Measurements from ENCODE around the gene PIP5K1A.

Gene PIP5K1A

GRCh38 chr1:151237678-151238466 lies 39.5 kb downstream of the PIP5K1A start:
- no peaks in the 10 kb centered on the region for H3K27me3 ChIP-seq (ENCODE audit: control insufficient read depth, insufficient read depth, low read length)
- no peaks in the 10 kb centered on the region for H3K9me3 ChIP-seq (ENCODE audit: control insufficient read depth, insufficient read depth, low read length)
- H3K4me1 ChIP-seq (ENCODE audit: control insufficient read depth, insufficient read depth, low read length), result no peaks in the 10 kb centered on the region
- peaks cover 67% of the 10 kb centered on the region for H3K36me3 ChIP-seq (ENCODE audit: control insufficient read depth, insufficient read depth, low read length)
- H3K9ac ChIP-seq (ENCODE audit: low read depth, low read length), result no peak overlapping the region
- H3K4me3 ChIP-seq (ENCODE audit: low read depth, low read length), result no peak overlapping the region

- H3K36me3 ChIP-seq (ENCODE audit: control insufficient read depth, insufficient read depth, low read length), result peaks cover 72% of the 10 kb centered on the region
- H3K4me3 ChIP-seq (ENCODE audit: low read depth, low read length), result no peak overlapping the region
- H3K27me3 ChIP-seq (ENCODE audit: control insufficient read depth, insufficient read depth, low read length), result no peaks in the 10 kb centered on the region
- H3K9me3 ChIP-seq (ENCODE audit: control insufficient read depth, insufficient read depth, low read length), result no peaks in the 10 kb centered on the region
- no peak overlapping the region for H3K9ac ChIP-seq (ENCODE audit: low read depth, low read length)
- H3K4me1 ChIP-seq (ENCODE audit: control insufficient read depth, insufficient read depth, low read length), result no peaks in the 10 kb centered on the region
Observed at GRCh38 chr1:151238467-151238739, 40.1 kb downstream of the PIP5K1A start.

GRCh38 chr1:151242442-151242841 lies 44.1 kb downstream of the PIP5K1A start:
- no peak overlapping the region for H3K9ac ChIP-seq (ENCODE audit: low read depth, low read length)
- no peaks in the 10 kb centered on the region for H3K9me3 ChIP-seq (ENCODE audit: control insufficient read depth, insufficient read depth, low read length)
- no peaks in the 10 kb centered on the region for H3K4me1 ChIP-seq (ENCODE audit: control insufficient read depth, insufficient read depth, low read length)
- peaks cover 57% of the 10 kb centered on the region for H3K36me3 ChIP-seq (ENCODE audit: control insufficient read depth, insufficient read depth, low read length)
- H3K27me3 ChIP-seq (ENCODE audit: control insufficient read depth, insufficient read depth, low read length), result no peaks in the 10 kb centered on the region
- H3K4me3 ChIP-seq (ENCODE audit: low read depth, low read length), result no peak overlapping the region

GRCh38 chr1:151243683-151244216 lies 45.4 kb downstream of the PIP5K1A start:
- Histone ChIP-seq H3K9ac (ENCODE audit: low read depth, low read length) (no peak overlapping the region), H3K36me3 (ENCODE audit: control insufficient read depth, insufficient read depth, low read length) (peaks cover 53% of the 10 kb centered on the region), H3K9me3 (ENCODE audit: control insufficient read depth, insufficient read depth, low read length) (no peaks in the 10 kb centered on the region), H3K4me3 (ENCODE audit: low read depth, low read length) (no peak overlapping the region), H3K4me1 (ENCODE audit: control insufficient read depth, insufficient read depth, low read length) (no peaks in the 10 kb centered on the region), H3K27me3 (ENCODE audit: control insufficient read depth, insufficient read depth, low read length) (no peaks in the 10 kb centered on the region)

GRCh38 chr1:151246786-151247185 lies 48.4 kb downstream of the PIP5K1A start:
- no peak overlapping the region for H3K4me3 ChIP-seq (ENCODE audit: low read depth, low read length)
- H3K36me3 ChIP-seq (ENCODE audit: control insufficient read depth, insufficient read depth, low read length), result peaks cover 41% of the 10 kb centered on the region
- H3K4me1 ChIP-seq (ENCODE audit: control insufficient read depth, insufficient read depth, low read length), result no peaks in the 10 kb centered on the region
- H3K9me3 ChIP-seq (ENCODE audit: control insufficient read depth, insufficient read depth, low read length), result no peaks in the 10 kb centered on the region
- H3K9ac ChIP-seq (ENCODE audit: low read depth, low read length), result no peak overlapping the region
- no peaks in the 10 kb centered on the region for H3K27me3 ChIP-seq (ENCODE audit: control insufficient read depth, insufficient read depth, low read length)

GRCh38 chr1:151251656-151252470 lies 53.5 kb downstream of the PIP5K1A start:
- no peak overlapping the region for H3K4me3 ChIP-seq (ENCODE audit: low read depth, low read length)
- no peaks in the 10 kb centered on the region for H3K9me3 ChIP-seq (ENCODE audit: control insufficient read depth, insufficient read depth, low read length)
- no peak overlapping the region for H3K9ac ChIP-seq (ENCODE audit: low read depth, low read length)
- H3K4me1 ChIP-seq (ENCODE audit: control insufficient read depth, insufficient read depth, low read length), result no peaks in the 10 kb centered on the region
- no peaks in the 10 kb centered on the region for H3K27me3 ChIP-seq (ENCODE audit: control insufficient read depth, insufficient read depth, low read length)
- peaks cover 11% of the 10 kb centered on the region for H3K36me3 ChIP-seq (ENCODE audit: control insufficient read depth, insufficient read depth, low read length)

GRCh38 chr1:151254217-151255213 lies 56.2 kb downstream of the PIP5K1A start, which contains the start of gene PSMD4:
Gene PSMD4, plus strand, starts transcription at chr1:151254734. Its CDS starts 49 bp downstream, at chr1:151254783.
- Histone ChIP-seq H3K27me3 (ENCODE audit: control insufficient read depth, insufficient read depth, low read length) (no peaks in the 10 kb centered on the region), H3K9me3 (ENCODE audit: control insufficient read depth, insufficient read depth, low read length) (no peaks in the 10 kb centered on the region), H3K4me1 (ENCODE audit: control insufficient read depth, insufficient read depth, low read length) (no peaks in the 10 kb centered on the region), H3K9ac (ENCODE audit: low read depth, low read length) (peak within 1 kb of the TSS; percentile 96), H3K36me3 (ENCODE audit: control insufficient read depth, insufficient read depth, low read length) (peaks cover 2% of the 10 kb centered on the region), H3K4me3 (ENCODE audit: low read depth, low read length) (peak within 1 kb of the TSS; percentile 93)

GRCh38 chr1:151255381-151255780 lies 57.0 kb downstream of the PIP5K1A start:
- Histone ChIP-seq H3K4me3 (ENCODE audit: low read depth, low read length) (peak overlapping the region; percentile 93), H3K4me1 (ENCODE audit: control insufficient read depth, insufficient read depth, low read length) (no peaks in the 10 kb centered on the region), H3K36me3 (ENCODE audit: control insufficient read depth, insufficient read depth, low read length) (no peaks in the 10 kb centered on the region), H3K9me3 (ENCODE audit: control insufficient read depth, insufficient read depth, low read length) (no peaks in the 10 kb centered on the region), H3K9ac (ENCODE audit: low read depth, low read length) (peak overlapping the region; percentile 96), H3K27me3 (ENCODE audit: control insufficient read depth, insufficient read depth, low read length) (no peaks in the 10 kb centered on the region)

GRCh38 chr1:151259351-151259750 lies 61.0 kb downstream of the PIP5K1A start:
- Histone ChIP-seq H3K9ac (ENCODE audit: low read depth, low read length) (no peak overlapping the region), H3K27me3 (ENCODE audit: control insufficient read depth, insufficient read depth, low read length) (no peaks in the 10 kb centered on the region), H3K4me3 (ENCODE audit: low read depth, low read length) (no peak overlapping the region), H3K36me3 (ENCODE audit: control insufficient read depth, insufficient read depth, low read length) (peaks cover 9% of the 10 kb centered on the region), H3K9me3 (ENCODE audit: control insufficient read depth, insufficient read depth, low read length) (no peaks in the 10 kb centered on the region), H3K4me1 (ENCODE audit: control insufficient read depth, insufficient read depth, low read length) (no peaks in the 10 kb centered on the region)

GRCh38 chr1:151265446-151266236 lies 67.3 kb downstream of the PIP5K1A start:
- Histone ChIP-seq H3K36me3 (ENCODE audit: control insufficient read depth, insufficient read depth, low read length) (peaks cover 39% of the 10 kb centered on the region), H3K9me3 (ENCODE audit: control insufficient read depth, insufficient read depth, low read length) (no peaks in the 10 kb centered on the region), H3K9ac (ENCODE audit: low read depth, low read length) (no peak overlapping the region), H3K4me1 (ENCODE audit: control insufficient read depth, insufficient read depth, low read length) (no peaks in the 10 kb centered on the region), H3K27me3 (ENCODE audit: control insufficient read depth, insufficient read depth, low read length) (no peaks in the 10 kb centered on the region), H3K4me3 (ENCODE audit: low read depth, low read length) (no peak overlapping the region)

Data from iPS-15b (cell line).